ENCODE measurements around the gene ZMIZ1. TPM values are rescaled to one million over a fixed set of nuclear protein-coding genes. Genes with fewer than 3 reads are reported as not detected.

The ZMIZ1 gene
- total RNA-seq, 1 donor, result 23.3 TPM

DNA sequence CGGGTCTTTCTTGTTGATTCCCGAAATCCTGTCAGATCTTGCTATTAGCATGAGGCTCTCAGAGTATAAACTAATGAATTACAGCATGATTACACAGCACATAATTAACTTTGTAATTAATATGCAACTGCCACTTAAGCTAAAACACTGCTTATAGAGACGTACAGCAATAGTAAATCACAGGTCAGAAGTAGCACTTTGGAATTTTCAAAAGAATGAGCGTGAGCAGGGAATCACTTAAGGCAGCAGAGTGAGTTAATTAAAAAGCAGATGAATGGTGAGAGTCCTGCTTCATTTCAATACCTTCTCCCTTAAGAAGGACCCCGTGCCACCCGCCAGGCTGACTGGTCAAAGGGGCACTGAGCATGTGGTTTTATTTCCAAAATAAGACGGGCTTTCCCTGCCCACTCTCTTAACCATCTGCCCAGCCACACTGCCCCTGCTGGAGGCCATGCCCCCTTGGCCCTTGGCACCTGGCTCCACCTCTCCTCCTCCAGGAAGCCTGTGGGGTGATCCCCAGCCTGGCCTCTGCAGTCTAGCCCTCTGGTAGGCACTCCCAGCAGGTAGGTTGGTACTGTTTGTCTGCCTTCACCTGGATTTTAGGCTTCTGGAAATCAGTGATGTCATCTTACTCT lies 117.8 kb downstream of the ZMIZ1 start:
- TF ChIP-seq, protein P1, sequence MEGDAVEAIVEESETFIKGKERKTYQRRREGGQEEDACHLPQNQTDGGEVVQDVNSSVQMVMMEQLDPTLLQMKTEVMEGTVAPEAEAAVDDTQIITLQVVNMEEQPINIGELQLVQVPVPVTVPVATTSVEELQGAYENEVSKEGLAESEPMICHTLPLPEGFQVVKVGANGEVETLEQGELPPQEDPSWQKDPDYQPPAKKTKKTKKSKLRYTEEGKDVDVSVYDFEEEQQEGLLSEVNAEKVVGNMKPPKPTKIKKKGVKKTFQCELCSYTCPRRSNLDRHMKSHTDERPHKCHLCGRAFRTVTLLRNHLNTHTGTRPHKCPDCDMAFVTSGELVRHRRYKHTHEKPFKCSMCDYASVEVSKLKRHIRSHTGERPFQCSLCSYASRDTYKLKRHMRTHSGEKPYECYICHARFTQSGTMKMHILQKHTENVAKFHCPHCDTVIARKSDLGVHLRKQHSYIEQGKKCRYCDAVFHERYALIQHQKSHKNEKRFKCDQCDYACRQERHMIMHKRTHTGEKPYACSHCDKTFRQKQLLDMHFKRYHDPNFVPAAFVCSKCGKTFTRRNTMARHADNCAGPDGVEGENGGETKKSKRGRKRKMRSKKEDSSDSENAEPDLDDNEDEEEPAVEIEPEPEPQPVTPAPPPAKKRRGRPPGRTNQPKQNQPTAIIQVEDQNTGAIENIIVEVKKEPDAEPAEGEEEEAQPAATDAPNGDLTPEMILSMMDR (IDR thresholded peaks at IDR 0.05; ENCODE audit: insufficient read depth, low read depth, low read length), result no peak
- no peak for DNase-seq (ENCODE audit: low read depth)
- no peak overlapping the region for H3K4me3 ChIP-seq (ENCODE audit: low read depth, low read length)

DNA sequence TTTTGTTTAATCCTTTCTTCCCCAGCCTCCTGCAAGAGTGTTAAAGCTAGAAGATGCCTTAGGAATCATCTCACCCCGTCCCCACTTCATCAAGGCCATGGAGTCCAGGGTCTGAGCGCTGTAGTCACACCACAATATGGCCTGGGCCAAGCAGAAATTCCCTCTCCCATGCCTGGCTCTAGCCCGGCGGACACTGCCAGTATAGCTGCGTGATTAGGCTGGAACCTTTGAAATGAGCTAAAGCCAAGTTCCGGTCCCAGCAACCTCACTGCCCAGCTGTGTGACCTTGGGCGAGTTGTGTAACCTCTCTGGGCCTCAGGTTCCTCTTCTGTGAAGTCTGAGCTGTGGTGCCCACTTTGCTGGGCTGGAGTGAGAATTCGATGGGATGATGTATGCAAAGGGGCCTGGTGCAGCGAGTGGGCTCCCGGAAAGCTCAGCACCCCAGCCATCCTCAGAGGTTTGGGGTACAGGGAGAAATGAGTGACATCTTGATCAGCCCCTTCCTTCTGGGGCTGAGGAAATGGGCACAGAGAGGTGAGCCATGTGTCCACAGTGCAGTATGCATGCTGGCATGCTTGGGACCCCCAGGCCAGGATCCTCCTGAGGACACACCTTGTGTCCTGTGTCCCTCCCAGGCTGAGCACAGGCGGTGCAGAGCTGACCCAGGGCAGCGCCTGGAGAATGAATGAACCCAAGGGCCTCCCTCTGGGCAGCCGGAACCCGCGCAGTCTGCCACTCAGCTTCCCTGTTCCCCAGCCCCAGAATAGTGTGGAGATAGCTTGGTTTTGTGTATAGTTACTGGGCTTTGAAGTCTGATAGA lies 118.6 kb downstream of the ZMIZ1 start:
- DNase-seq (ENCODE audit: low read depth), result no peak
- H3K4me3 ChIP-seq (ENCODE audit: low read depth, low read length), result no peak overlapping the region
- TF ChIP-seq, protein P1 (IDR thresholded peaks at IDR 0.05; ENCODE audit: insufficient read depth, low read depth, low read length), result no peak

DNA sequence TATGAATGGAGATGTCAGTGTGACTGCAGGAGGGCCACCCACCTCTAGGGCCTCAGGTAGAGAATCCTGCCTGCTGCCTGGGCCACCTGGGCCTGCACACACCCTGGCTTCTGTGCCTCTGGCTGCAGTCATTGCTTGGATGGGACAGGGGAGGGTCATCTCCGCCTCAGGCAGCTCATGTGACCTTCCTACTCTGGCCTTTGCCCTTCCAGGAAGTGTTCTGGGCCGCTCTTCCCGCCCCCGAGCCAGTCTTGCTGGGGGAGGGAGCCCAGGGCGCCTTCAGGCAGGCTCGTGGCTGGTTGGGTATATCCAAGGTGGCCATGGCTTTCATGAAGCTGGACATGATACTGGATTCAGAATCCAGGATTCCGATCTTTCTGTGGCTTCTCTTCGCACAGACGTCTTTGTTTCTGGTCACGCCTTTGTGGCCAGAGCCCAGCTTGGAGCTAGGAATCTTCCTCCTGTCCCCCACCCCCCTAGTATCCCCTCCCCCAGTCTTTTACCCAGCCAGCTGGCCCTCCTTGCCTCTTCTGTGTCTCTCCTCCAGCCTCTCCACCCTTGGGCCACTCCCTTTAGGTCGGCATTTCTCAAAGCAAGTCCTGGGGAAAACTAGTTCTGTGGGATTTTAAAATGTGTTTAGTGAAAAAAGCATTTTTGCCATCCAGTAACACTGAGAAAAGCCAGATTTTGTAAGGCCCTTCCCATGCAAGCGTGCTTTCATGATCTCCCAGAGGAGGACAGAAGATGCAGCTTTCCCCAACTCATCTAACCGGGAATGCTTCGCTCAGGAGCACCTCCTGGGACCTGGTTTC lies 119.6 kb downstream of the ZMIZ1 start:
- no peak overlapping the region for H3K4me3 ChIP-seq (ENCODE audit: low read depth, low read length)
- TF ChIP-seq, protein P1 (IDR thresholded peaks at IDR 0.05; ENCODE audit: insufficient read depth, low read depth, low read length), result no peak
- DNase-seq (ENCODE audit: low read depth), result no peak

DNA sequence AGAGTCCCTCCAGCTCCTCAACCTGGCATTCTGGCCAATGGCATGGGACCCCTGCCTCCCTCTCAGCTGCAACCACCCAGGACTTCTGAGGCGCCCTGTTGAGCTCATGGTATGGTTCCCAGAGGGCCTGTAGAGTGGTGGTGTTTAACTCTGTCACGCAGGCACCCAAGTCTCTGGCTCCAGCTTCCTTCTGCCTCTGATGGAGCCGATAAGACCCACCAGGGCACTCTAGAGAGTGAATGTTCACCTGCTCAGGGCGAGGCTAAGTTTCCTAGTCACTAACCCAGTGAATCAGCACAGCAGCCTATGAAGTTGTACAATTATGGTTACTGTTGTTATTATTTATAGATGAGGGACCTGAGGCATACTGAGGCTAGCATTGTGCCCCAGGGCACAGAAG lies 120.4 kb downstream of the ZMIZ1 start:
- TF ChIP-seq, protein P1 (IDR thresholded peaks at IDR 0.05; ENCODE audit: insufficient read depth, low read depth, low read length), result no peak
- no peak overlapping the region for H3K4me3 ChIP-seq (ENCODE audit: low read depth, low read length)
- no peak for DNase-seq (ENCODE audit: low read depth)

DNA sequence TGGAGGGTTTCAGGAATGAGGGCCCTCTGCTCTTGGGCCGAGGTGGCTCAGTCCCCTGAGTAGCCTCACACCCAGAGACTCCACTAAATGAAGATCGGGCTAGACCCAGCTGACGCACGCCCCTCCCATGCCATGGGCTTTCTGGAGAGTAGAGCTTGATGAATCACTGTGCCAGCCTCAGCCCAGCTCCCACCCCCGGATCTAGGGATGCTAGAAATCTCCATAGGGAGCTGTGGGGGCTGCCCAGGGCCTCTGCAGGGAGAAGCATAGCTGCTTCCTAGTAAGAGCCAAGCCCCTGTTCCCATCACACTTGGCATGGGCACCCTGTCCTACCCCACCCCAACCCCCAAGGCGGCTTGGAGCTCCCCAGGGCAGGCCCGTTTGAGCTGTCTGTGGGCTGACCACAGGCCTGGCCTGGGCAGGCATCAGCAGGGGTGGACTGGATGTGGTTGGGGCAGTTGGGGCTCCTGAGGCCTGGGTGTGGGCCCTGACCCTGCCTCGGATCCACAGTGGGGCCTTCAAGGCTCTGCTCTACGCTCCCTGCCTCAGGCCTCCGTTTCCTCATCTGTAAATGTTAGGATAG lies 121.2 kb downstream of the ZMIZ1 start:
- TF ChIP-seq, protein P1 (IDR thresholded peaks at IDR 0.05; ENCODE audit: insufficient read depth, low read depth, low read length), result no peak
- DNase-seq (ENCODE audit: low read depth), result no peak
- no peak overlapping the region for H3K4me3 ChIP-seq (ENCODE audit: low read depth, low read length)

DNA sequence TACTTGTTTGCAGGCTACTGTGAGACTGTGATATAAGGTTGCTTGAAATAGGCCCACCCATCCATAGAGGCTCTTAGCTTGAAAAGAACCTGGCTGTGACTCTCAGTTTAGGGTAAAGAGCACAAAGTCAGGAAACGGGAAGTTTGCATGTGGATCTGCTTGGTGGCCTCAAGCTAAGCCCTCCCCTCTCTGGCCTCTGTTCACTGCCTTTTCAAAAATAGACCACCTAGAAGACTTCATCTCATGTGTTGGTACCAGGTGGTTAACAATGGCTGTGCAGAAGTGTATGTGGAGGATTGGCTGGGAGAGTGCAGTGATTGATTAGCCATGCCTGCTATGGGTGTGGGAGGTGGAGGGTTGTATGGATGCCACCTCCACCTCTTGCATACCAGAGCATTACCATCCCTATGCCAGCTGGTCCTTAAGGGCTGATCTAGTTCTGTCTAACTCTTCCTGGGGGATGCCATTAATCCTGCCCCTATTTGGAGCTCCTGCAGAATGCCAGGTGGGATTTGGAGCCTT lies 122.0 kb downstream of the ZMIZ1 start:
- TF ChIP-seq, protein P1 (IDR thresholded peaks at IDR 0.05; ENCODE audit: insufficient read depth, low read depth, low read length), result no peak
- DNase-seq (ENCODE audit: low read depth), result no peak
- H3K4me3 ChIP-seq (ENCODE audit: low read depth, low read length), result no peak overlapping the region
